ENCODE data around the gene NCEH1.
"Not testable (repeated sequence)": the region's sequence is repeated elsewhere in the genome, so short reads cannot be mapped to it uniquely, and the experiment has no call there.

The NCEH1 gene

DNA sequence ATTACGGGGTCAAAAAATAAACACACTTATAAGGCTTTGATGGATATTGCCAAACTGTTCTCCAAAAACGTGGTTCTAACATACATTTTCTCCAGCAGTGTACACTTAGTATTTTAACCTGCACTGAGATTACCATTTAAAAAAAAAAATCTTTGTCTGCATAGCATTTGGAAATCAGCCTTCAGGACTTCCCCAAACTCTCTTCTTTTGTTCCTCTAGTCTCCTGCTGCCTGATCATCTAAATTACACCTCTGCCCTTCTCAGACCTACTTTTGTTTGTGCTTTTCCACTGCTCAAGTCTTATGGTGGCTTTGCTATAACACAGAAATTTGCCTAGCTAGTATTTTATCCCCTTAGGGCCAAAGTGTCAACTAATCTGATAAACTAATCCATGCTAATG lies 3.8 kb downstream of the NCEH1 start:
- no peak for DNase-seq

DNA sequence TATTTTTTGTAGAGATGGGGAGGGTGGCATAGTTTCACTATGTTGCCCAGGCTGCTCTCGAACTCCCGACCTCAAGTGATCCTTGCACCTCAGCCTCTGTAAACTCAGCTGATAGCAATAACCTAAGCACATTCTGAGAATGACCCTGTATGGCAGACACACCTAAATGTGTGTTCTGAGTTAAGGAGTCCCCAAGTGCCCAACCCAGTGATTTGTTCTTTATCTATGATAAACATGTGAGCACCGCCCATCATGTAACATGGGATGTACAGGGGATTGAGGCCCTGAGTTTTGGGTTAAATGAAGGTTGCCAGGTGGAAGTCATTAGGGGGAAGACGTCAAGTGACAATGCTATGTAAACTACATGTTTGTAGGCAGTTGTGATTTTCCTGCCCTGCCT lies 5.7 kb downstream of the NCEH1 start:
- no peak for DNase-seq

DNA sequence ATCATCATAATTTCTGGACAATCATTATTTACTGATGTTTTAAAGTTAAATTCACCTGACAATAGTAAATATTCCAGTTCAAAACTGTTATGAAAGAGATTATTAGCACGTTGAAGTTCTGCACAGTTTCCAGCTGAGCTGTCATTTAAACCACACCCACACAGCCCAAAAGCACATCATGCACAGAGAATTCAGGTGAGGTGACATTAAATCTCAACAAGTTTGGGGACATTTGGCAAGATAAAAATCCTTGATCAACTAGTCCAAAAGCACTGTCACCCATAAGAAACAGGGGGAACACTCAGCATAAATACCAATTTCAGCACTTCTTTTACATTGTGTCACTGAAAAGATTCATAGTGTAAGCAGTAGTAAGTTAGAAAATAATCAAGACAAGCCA lies 6.9 kb downstream of the NCEH1 start:
- no peak for DNase-seq

DNA sequence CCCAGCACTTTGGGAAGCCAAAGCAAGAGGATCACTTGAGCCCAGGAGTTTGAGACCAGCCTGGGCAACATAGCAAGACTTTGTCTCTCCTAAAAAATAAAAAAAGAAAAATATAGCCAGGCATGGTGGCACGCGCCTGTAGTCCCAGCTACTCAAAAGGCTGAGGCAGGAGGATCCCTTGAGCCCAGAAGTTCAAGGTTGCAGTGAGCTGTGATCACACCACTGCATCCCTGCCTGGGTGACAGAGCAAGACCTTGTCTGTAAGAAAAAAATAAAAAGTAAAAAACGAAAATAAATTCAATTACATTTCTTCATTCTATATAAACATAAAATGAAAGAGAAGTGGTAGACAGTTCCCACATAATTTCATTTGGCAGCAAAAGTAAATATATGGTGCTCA lies 8.1 kb downstream of the NCEH1 start:
- DNase-seq: not testable (repeated sequence)

DNA sequence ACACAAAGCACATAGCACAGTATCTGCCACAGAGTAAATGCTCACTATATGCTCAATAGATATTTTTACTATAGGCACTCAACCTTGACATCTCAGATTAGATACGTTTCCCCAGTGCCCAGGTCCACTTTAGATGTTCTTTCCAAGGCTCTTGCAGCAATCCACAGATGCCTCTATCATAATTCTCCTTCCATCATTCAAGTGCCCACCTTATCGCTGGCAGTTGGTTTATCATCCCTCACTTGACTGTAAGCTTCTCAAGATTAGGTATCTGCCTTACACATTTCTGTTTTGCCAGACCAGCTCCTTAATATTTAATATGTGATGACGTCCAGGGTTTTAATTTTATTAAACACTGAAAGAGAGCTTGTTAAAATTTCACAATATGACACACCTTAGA lies 8.6 kb downstream of the NCEH1 start:
- no peak for DNase-seq

DNA sequence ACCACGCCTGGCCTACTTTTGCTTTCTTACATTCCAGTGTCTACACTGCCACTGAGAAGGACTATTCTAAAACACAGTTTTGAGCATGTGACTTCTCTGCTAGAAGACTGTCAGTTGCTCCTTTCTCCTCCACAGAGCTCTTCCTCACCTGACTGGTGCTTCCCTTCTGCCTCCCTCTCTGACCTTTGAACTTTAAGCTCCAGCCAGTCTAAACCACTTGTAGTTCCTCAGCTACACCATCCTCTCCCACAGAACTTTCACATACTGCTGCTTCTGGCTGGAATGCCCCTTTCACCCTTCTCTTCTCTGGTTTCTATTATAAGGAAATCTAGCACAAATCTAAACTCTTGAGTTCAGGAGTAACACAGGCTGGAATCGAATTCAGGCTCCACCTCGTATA lies 9.1 kb downstream of the NCEH1 start:
- no peak for DNase-seq

DNA sequence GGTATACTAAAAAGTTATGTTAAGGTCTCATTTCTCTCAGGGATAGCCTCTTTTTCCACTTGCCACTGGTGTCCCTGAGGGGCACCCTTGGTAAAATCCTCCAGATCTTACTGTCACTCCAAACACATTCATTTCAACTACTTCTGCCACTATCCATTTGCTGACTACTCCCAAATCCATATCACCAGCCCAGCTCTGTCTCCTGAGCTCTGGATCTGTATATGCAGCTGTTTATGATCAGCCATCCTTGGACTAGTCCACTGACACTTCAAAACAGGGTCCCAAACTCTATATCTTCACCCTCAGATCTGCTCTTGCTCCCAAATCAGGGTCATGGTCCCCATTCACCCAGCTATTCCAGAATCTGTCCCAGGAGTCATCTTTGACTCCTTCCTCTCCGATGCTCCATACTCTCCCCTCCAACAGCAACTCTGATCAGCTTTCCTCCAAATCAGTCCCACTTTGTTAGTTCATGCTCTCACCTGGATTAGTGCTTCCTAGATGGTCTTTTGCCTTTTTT lies 9.9 kb downstream of the NCEH1 start:
- no peak for DNase-seq

DNA sequence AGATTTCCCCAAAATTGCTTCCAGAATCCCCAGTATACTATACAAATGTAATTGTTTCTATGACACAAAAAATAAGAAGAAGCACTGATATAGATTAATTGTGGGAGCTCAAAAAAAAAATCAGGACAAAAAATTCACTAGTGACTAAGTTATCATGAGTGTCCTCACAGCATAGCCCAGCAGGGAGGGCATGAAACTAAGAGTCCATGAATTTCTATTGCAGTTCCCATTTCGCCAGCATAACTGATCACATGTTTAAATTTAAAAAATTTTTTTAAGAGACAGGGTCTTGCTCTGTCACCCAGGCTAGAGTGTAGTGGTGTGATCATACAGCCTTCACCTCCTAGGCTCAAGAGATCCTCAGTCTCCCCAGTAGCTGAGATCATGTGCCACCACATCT lies 10.6 kb downstream of the NCEH1 start:
- DNase-seq: no peak

DNA sequence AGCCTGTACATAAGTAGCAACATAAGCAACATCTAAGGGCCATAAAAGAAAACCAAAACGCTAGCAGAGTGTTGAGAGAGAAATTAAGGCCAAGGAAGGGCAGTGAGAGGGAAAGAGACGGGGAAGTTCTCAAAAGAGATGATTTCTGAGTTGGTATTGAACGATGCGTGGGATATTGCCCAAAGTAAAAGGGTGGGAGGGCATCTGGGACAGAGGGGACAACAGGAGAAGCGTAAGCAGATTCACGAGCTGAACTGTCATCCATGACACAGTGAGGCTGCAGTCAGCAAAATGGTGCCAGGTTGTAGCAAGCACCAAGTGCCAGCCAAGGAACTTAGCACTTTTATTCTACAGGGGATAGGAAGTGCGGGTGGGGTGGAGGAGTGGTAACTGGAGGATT lies 11.8 kb downstream of the NCEH1 start:
- no peak for DNase-seq

DNA sequence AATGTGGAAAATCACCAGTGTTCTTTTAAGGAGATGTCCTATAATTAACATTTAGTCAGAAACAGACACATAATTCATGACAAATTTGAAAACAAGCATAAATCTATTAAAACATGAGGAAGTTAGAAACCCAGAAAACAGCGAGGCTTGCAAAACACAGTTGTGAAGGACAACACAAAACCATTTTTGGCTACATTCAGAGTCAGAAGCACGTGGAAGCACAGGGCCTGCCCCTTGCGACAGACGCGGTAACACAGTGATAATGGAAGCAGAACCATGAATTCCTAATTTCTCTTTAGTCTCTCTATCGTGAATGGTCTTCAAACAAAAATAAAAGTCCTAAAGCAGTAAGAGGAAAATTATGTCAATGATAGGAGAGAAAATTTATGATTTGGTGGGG lies 12.2 kb downstream of the NCEH1 start:
- DNase-seq: no peak

DNA sequence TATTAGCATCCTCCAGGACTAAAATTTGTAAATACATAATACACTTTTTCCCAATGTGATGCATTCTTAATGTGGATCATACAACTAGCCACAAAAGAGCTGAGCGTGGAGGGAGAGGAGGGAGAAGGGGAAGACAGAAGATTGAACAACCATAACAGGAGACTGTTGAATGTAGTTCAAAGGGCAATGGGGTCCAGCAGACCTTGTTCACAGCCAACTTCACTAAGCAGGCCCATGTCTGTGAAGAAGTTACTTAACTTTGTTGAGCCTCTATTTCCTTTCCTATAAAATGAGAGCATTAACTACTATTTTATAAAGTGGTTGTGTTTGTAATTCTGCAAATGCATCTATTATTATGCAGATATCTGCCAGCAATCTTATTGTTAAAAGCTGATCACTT lies 13.3 kb downstream of the NCEH1 start:
- no peak for DNase-seq

DNA sequence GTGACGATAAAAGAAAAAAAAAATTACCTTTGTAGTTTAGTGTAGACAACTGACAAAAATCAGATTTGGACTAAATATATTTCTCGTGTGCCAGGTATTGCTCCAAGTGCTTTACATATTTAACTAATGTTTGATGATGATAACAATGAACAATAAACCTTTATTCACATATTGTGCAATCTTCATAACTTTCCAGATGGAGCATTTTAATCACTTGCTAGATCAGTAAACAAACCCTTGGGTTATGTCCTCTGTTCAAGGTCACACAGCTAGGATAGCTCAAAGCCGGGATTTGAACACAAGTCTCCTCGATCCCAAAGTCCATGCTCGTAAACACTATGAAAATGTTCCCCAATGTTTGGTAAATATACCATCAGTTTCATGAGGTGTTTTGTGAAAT lies 14.5 kb downstream of the NCEH1 start:
- no peak for DNase-seq

DNA sequence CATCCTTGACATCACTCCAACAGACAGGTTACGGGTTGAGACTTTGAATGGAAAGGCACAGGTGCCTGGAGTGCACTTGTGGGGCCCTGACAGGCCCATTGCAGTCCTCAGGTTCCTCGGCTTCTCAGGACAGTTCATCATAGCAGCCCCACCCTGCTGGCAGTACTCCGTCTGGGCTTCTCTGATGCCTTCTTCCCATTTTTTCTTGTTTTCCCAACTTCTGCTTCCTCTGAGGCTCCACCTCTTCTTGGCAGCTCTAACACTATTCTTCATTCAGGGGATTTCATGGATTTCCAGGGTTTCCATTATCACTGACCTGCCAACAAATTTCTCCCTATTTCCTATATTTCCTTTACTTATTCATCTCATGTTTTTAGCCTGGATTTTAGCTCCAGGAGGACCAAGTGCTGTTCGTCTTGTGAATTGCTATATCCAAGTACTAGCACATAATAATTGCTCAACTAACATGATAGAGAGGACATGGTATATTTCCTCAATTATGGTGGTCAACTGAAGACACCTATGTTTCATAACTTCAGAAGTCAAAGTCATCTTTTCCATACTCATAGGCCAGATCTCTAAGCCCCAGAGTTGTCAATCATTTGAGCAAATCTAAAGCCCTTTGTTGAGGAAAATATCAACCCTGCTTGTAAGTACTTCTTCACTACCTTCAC lies 16.2 kb downstream of the NCEH1 start:
- no peak for DNase-seq

DNA sequence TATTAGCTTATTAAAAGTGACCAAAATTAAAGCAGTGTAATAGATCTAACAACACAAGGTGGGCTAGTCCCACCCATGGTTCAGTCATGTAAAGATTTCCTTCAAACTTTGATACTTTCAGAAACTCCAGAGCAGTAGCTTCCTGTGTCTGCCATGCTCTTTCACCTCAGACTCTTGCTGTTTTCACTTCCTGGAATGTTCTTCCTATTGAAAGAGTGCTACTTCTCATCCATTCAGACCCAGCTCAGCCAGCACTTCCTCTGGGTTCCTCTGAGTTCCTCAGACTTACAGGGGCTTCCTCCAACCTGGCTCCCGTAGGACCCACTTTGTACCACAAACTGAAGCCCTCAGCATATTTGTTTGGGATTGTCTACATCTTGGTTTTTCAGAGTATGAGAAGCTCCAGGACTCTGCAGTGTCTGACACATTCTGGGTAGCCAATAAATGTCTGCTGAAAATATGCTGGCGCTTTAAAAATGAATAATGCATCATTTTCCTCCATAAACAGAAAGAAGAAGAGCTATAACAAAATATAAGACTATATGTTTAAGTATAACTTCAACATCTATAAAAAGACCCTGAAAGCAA lies 18.0 kb downstream of the NCEH1 start:
- DNase-seq: no peak

DNA sequence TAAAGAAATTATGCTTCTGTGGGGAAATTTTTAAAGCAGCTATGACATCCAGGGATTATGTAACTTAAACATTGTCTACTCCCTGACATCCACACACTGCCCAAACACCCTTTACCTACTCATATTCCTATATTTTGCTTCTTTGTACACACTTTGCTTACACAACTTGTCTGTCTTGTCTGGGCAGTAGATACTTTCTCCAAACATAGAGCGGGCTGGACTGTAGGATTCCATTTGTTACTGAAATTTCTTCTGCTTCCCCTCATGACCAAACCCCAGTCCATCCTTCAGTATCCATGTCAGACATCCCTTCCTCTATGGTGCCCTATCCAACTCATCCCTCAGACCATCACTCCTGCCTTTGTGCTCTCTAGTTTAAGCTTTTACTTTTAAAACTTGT lies 19.9 kb downstream of the NCEH1 start:
- no peak for DNase-seq

DNA sequence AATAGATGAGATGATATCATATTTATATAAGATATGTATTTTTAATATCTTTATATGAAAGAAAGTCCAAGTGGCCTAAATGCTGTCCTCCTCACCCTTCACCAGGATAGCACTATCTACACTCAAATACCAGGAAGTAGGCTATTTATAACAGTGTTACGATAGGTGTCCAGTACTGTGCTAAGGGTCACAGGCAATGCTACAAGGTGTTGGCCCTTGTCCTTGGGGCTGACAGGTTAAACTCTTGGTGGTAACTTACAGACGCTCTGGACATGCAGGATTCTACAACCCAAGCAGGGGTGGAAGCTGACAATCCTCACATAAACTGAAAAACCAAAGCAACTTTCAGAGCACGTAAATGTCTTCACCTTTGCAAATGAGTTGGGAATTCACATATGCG lies 22.3 kb downstream of the NCEH1 start:
- DNase-seq: no peak

DNA sequence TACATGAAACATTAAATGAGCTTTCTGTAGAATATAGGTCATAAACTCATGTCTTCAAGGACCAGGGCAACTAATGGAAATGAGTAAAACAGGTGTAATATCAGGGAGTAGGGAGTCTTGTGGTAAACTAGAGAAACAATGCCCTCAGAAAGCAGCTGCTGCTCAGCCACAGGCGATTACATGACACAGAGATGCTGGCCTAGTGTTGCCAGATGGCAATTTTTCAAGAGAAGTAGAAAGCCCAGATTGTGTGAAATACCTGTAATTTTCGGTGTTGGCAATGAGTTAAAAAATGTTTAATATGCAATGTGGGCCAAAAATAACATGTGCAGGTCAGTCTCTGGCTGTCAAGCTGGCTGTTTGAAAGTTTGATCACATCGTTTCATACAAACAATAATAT lies 23.4 kb downstream of the NCEH1 start:
- DNase-seq: no peak

DNA sequence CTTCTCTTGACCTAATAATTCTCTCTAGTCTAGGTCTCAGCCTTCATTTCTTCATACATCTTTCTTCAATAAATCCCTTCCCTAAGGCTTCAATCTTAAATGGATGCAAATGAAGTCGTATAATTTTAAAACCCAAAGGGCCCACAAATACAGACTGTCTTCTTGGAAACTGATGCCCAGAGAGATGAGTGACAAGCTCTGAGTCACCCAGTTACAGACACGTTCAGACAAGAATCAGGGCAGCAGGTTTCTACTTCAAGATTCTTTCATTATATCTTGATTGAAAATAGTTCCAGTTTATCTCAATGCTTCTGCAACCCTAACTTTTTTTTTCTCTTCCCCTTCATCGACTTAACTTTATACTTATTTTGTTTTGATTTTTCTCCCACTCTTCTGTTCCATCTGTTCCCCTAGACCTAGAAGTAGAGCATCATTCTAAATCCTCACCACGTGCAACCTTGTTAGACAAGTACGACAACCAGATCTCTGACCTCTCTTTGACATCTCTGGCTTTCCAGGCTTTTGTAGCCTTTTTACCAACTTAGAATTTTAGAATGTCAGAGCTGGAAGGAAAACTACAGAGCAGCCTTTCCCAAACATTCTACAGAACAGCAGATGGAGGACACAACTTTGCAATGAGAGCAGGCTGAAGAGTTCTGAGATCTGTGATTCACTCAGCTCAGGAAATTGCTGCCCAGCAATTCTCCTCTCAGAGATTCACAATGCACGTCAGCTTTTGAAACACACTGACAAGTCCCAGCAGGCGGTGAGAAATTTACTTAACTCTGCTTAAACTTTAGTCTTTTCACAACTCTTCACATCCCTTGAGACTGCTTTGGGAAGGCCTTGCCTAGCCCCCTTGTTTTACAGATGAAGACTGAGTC lies 25.3 kb downstream of the NCEH1 start:
- DNase-seq: no peak

DNA sequence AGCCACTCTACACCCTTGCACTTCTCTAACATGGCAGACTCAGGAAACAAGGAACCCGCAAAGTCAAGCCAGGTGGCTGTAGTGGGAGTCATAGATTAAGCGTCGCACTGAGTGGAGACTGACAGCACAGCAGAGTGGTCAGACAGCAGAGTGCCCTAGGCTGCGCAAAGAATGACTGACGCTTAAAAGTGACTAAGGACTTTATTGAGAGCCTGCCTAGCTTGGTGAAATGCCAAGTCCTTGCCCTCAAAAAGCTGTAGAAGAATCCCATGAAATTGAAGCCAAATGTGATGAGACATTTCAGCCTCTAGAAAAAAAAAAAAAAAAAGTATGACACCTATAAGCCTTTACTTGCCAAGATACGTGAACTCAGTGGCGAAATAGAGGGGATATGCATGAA lies 30.2 kb downstream of the NCEH1 start:
- DNase-seq: no peak

DNA sequence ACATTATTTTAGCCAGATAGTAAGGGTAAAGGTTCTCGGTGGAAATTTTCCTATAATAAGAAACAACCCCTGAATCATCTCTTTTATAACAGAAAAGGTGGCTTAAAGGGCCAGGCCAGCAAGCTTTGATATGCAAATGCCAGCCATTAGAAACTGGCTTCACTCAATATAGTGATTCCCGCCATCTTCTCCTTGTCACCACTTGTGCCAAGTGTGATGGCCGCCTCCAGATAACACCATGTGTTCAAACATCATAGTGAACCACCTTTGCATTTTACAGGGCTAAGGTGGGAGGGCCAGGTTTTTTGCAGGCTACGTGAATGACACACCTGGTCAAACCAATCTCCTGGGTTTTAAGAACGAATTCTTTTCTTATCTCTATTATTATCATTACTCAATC lies 31.3 kb downstream of the NCEH1 start:
- DNase-seq: no peak

DNA sequence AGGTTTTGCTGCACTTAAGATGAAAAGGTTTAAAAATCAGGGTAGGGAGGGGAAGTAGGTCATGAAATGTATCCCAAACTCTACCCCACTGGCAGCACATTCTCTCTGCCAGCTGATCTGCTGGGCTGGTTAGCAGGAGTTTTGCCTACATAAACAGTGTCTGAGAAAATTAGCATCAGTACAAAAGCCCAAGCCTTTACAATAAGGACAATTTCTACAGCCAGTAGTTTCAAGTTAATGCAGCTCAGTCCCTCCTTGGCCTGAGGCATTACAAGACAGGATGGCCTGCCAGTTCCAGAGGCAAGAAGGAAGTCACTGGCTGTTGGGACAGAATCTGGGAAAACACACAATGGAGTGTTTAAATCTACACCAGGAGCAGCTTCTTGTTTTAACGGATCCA lies 32.8 kb downstream of the NCEH1 start:
- DNase-seq: no peak

DNA sequence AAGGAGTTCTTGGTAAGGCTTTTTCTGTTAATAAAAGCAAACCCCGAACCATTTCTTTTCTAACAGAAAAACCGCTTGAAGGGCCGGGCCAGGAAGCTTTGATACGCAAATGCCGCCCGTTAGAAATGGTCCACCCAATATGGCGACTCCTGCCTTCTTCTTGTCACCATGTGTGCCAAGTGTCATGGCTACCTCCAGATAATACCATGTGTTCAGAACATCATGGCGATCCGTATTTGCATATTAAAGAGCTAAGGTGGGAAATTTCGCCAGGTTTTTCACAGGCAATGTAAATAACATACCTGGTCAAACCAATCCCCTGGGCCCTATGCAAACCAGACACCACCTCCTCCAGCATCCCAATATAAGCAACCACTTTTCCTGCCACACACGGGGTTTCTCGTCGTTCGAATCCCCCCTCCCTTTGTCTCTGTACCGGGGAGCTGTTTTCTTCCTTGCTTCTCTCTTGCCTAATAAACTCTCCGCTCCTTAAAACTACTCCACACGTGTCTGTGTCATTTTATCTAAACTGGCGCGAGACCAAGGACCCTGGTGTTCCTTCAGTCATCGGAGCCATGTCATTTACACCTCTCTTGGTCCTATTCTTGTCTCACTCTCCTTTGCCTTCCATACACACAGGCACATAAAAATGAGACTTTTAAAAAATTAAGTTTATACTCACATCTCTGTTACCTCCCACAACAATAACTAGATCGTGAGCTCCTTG lies 34.5 kb downstream of the NCEH1 start:
- DNase-seq: no peak

DNA sequence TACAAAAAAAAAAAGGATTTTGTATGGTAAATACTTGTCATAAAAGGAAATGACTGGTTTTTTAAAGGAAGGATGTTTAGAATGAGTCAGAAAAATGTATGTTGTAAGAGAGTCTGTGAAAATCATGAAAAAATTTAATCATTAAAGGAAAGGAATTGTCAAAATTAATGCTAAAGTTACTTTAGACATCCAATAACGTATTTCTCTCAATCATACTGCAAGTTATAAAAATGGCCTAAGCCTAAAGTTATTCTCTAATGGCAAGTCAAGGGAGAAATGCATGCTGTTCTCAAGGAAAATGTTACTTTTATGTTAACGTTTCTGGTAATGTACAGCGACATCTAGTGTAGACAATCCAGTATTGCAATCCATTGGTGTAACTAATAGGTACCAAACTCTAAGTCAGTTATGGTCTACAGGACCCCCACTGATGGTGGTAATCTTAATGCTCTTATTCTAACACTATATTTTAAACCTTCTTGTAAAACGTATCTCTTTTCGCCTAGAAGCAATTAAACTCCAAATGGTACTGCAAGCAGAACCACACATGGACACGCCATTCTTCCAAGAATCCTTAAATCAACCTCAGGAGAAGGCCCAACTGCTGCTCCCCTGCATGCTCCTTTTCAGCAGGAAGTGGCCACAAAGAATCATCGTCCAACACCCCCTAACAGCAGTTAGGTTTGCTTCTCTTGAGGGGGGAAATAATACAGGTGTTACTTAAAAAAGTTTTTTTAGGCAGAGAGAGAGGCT lies 35.2 kb downstream of the NCEH1 start:
- DNase-seq: no peak
